ENCODE results near the gene FCER1A.

Gene FCER1A

DNA sequence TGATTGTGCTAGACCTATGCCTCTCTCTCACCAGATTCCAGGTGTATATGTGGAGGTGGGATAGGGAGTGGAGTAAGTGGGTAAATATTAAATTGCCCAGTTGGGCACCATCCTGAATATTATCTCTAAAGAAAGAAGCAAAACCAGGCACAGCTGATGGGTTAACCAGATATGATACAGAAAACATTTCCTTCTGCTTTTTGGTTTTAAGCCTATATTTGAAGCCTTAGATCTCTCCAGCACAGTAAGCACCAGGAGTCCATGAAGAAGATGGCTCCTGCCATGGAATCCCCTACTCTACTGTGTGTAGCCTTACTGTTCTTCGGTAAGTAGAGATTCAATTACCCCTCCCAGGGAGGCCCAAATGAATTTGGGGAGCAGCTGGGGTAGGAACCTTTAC lies at the start of gene FCER1A:
TSS of gene FCER1A (plus strand) at position 242 of the 400 bp plus-strand sequence. CDS start at position 271, 29 bp downstream.
- H3K27ac Mint-ChIP-seq: no peak within 1 kb of the TSS

DNA sequence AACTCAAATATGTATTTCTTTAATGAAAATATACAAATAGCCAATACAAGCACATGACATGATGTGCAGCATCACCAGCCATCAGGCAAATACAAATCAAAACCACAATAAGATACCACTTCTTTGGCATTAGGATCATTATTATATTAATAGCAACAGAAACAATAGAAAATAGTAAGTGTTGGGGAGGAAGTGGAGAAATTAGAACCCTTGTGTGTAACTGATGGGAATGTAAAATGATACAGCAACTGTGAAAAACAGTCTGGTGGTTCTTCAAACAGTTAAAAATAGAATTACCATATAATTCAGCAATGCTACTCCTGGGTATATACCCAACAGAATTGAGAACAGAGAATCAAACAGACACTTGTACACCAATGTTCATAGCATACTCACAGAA lies 40.8 kb upstream of the FCER1A start:
- Mint-ChIP-seq H3K27ac (no peak overlapping the region), H3K4me3 (no peak overlapping the region), H3K36me3 (peaks cover 3% of the 10 kb centered on the region), H3K27me3 (peaks cover 9% of the 10 kb centered on the region), H3K4me1 (ENCODE audit: low read depth) (peaks cover 2% of the 10 kb centered on the region), H3K9me3 (ENCODE audit: low read depth) (peaks cover 4% of the 10 kb centered on the region)

More for the DNA sequence above, at the start of gene FCER1A:
- Mint-ChIP-seq H3K27me3 (peaks cover 14% of the 10 kb centered on the region), H3K9me3 (ENCODE audit: low read depth) (no peaks in the 10 kb centered on the region), H3K4me1 (ENCODE audit: low read depth) (no peaks in the 10 kb centered on the region), H3K36me3 (no peaks in the 10 kb centered on the region), H3K4me3 (no peak within 1 kb of the TSS)

DNA sequence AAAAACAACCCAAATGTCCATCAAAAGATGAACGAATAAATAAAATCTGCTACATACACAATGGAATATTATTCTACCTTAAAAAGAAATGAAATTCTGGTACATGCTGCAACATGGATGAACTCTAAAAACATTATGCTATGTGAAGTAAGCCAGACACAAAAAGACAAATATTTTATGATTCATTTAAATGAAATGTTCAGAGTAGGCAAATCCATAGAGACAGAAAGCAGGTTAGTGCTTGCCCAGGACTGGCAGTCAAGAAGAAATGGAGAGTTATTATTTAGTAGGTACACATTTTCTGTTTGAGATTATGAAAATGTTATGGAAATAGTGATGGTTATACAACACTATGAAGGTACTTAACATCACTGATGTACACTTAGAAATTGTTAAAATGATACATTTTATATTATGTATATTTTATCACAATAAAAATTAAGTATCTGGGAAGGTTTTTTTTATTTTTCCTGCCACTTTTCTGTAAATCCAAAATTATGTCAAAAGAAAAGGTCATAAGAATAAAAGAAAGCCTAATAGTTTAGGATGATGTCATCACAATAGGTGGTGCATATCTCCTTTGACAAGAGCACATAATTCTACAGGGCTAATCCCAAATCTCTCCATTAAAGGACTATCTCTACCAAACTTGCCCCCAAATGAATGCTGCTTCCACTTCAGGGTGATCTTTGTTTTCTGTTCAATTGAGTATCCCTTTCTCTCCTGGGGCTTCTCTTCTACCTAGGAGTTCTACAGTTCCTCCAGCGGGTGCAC lies 40.2 kb upstream of the FCER1A start:
- Mint-ChIP-seq H3K36me3 (peaks cover 3% of the 10 kb centered on the region), H3K27me3 (peaks cover 9% of the 10 kb centered on the region), H3K27ac (no peak overlapping the region), H3K4me1 (ENCODE audit: low read depth) (peaks cover 7% of the 10 kb centered on the region), H3K4me3 (no peak overlapping the region), H3K9me3 (ENCODE audit: low read depth) (peaks cover under 1% of the 10 kb centered on the region)

DNA sequence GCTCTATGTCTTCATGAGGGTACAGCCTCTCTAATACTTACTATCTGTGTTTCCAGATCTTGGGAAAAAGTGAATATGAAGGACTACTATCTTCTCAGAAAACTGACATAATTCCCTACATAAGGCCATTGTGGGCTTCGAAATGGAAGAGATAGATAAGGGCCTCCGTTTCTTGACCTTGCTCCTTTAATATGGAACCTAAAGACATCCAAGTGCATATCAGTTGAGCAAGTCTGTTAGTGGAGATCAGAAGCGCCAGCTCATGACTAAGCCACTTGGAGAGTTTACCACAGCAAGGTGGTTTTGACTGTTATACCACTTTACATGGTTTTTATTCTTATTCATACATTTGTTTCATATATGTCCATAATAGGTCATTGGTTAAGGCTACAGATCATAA lies 35.3 kb upstream of the FCER1A start:
- H3K36me3 Mint-ChIP-seq: peaks cover 3% of the 10 kb centered on the region
- H3K4me1 Mint-ChIP-seq (ENCODE audit: low read depth): peaks cover 7% of the 10 kb centered on the region
- H3K27me3 Mint-ChIP-seq: peaks cover 17% of the 10 kb centered on the region
- H3K4me3 Mint-ChIP-seq: no peak overlapping the region
- no peaks in the 10 kb centered on the region for H3K9me3 Mint-ChIP-seq (ENCODE audit: low read depth)
- no peak overlapping the region for H3K27ac Mint-ChIP-seq

DNA sequence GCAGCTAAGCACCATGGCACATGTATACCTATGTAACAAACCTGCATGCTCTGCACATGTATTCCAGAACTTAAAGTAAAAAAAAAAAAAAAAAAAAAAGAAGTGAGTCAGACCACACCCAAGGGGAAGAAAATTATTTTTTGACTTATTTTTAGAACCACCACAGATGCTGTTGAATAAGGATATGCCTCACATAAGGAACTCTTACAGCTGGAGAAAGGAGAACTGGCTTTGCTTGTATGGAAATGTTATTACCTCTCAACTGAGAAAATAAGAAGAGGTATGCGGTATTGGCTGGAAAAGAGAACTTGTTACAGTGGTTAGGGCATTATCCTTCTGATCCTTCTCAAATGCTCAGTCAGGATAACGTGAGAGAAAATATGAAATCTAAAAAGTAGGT lies 27.5 kb upstream of the FCER1A start:
- Mint-ChIP-seq H3K27ac (no peak overlapping the region), H3K36me3 (no peaks in the 10 kb centered on the region)

DNA sequence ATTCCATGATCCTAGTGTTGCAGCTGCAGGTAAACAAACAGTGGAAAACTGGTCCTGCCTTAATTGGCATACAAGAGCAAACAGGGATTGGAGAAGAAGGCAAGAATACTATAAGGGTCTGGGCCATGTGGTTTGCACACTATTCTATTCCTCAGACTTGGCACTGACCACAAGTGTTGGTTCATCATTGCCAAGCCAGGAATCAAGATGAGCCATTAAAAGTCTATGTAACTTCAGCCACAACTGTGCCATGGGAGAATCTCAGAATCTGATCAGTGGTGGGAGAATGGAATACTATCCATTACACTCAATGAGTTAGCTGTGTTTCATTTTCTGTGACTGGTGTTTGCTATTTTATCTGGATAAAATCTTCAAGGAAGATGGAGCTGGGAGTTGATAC lies 26.2 kb upstream of the FCER1A start:
- Mint-ChIP-seq H3K9me3 (ENCODE audit: low read depth) (no peaks in the 10 kb centered on the region), H3K4me3 (no peak overlapping the region), H3K4me1 (ENCODE audit: low read depth) (no peaks in the 10 kb centered on the region)

More for the DNA sequence above, 27.5 kb upstream of the FCER1A start:
- Mint-ChIP-seq H3K4me1 (ENCODE audit: low read depth) (no peaks in the 10 kb centered on the region), H3K9me3 (ENCODE audit: low read depth) (no peaks in the 10 kb centered on the region), H3K27me3 (peaks cover 20% of the 10 kb centered on the region), H3K4me3 (no peak overlapping the region)

DNA sequence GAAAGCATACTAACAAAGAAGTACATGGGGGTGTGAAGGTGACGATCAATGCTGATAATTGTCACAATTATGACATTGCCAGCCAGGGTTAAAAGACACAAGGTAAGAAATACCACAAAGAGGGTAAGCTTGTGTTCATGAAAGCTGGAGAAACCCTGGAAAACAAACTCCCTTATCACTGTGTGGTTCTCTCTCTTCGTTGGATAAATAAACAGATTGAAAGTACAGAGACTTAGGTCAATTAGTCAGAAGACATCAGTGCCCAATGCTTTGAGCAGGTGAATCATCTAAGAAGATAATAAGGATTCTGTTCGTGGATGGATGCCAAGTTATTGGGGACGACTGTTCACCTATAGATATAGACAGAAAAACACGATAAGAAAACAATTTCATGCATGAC lies 22.4 kb upstream of the FCER1A start:
- Mint-ChIP-seq H3K4me1 (ENCODE audit: low read depth) (no peaks in the 10 kb centered on the region), H3K36me3 (no peaks in the 10 kb centered on the region), H3K27me3 (peaks cover 7% of the 10 kb centered on the region), H3K27ac (no peak overlapping the region), H3K4me3 (no peak overlapping the region), H3K9me3 (ENCODE audit: low read depth) (no peaks in the 10 kb centered on the region)

More for the DNA sequence above, 26.2 kb upstream of the FCER1A start:
- no peaks in the 10 kb centered on the region for H3K36me3 Mint-ChIP-seq
- peaks cover 12% of the 10 kb centered on the region for H3K27me3 Mint-ChIP-seq
- H3K27ac Mint-ChIP-seq: no peak overlapping the region

DNA sequence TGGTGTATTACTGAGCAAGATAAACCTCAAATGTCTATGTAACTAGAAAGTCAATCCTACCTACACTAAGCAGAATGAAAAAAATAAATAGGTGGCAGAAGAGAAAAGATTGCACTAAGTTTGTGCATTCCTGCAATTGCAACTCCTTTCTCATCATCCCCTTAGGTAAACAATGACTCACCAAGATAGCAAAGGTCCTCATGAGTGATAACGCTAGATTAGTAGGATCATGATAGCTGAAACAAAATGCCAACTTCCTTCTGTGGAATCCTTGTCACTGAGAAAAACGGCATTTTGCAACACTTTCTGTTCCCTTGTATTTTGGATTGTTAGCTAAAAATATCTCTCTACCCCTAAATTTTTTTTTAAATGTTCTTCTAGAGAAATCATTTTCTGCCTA lies 20.0 kb upstream of the FCER1A start:
- H3K36me3 Mint-ChIP-seq: no peaks in the 10 kb centered on the region
- no peaks in the 10 kb centered on the region for H3K9me3 Mint-ChIP-seq (ENCODE audit: low read depth)
- H3K27ac Mint-ChIP-seq: no peak overlapping the region
- peaks cover 7% of the 10 kb centered on the region for H3K27me3 Mint-ChIP-seq
- H3K4me3 Mint-ChIP-seq: no peak overlapping the region
- H3K4me1 Mint-ChIP-seq (ENCODE audit: low read depth): no peaks in the 10 kb centered on the region

DNA sequence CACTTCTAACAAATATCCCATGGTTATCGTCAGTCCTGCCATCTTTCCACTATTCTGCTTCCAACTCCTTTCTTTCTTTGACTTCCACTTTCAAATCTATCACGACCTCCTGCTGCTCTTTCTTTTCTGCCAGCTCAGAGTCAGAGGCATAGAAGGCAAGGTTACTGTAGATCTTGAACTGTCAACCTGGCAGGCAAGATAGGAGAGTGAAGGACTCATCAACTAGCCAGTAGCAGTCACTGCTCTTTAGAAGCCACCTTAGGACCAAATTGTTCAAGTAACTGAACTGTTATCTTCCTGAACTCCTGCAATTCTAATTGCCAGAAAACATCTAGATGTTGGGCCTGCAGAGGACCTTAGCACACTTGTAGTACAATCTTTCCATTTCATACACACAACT lies 13.1 kb upstream of the FCER1A start:
- peaks cover 6% of the 10 kb centered on the region for H3K27me3 Mint-ChIP-seq
- H3K27ac Mint-ChIP-seq: no peak overlapping the region
- no peaks in the 10 kb centered on the region for H3K4me1 Mint-ChIP-seq (ENCODE audit: low read depth)
- no peaks in the 10 kb centered on the region for H3K9me3 Mint-ChIP-seq (ENCODE audit: low read depth)
- no peak overlapping the region for H3K4me3 Mint-ChIP-seq
- H3K36me3 Mint-ChIP-seq: no peaks in the 10 kb centered on the region

DNA sequence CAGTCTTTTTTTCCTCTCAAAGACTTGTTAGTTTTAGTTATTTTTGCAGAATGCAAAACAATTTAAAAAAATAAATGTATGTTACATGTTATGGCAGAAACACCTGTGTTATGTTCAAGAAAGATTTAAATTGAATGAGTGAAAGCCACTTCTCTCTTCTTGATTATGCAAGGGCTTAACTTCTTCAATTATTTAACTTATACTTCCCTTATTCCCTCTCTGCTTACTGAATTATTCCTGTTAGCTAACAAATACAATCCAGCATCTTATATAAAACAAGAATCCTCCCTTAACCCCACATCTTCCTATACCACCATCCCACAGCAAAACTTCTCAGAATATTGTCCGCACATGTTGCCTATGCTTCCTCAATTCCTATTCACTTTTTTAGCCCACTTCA lies 10.7 kb upstream of the FCER1A start:
- H3K4me1 Mint-ChIP-seq (ENCODE audit: low read depth): no peaks in the 10 kb centered on the region
- no peak overlapping the region for H3K27ac Mint-ChIP-seq
- H3K4me3 Mint-ChIP-seq: no peak overlapping the region
- H3K27me3 Mint-ChIP-seq: peaks cover 6% of the 10 kb centered on the region
- H3K36me3 Mint-ChIP-seq: no peaks in the 10 kb centered on the region
- no peaks in the 10 kb centered on the region for H3K9me3 Mint-ChIP-seq (ENCODE audit: low read depth)

DNA sequence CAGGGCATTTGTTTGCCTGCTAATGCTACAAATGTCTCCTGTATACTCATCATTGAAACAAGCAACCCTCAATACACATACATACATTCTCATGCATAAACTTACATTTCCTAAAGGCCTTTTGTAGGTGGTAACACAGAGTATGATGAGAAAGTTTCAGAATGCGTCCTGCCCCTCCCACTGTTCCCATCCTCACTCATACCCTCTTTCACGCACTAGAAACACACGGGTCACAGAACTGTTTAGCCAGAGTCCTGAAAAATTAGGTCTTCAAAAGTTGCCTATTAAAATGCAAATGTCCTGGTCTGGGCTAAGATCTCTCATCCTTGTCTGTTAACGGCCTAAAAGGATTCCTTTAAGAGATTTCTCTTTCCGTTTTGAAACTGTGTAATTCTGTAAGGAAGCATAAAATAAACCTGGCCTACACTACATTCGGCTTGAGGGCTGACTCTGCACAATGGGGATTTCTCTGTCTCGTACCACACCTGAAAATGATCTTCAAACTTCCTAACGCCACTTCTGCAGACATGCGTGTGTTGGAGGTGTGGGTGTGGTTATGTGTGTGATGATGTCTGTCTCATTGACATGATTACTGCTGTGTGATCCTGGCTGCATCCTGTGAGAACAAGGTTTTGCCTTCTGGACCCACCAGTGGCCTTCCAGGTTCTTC lies 5.3 kb upstream of the FCER1A start:
- no peaks in the 10 kb centered on the region for H3K9me3 Mint-ChIP-seq (ENCODE audit: low read depth)
- no peaks in the 10 kb centered on the region for H3K36me3 Mint-ChIP-seq
- no peak overlapping the region for H3K4me3 Mint-ChIP-seq
- no peak overlapping the region for H3K27ac Mint-ChIP-seq
- H3K4me1 Mint-ChIP-seq (ENCODE audit: low read depth): no peaks in the 10 kb centered on the region
- peaks cover 6% of the 10 kb centered on the region for H3K27me3 Mint-ChIP-seq

DNA sequence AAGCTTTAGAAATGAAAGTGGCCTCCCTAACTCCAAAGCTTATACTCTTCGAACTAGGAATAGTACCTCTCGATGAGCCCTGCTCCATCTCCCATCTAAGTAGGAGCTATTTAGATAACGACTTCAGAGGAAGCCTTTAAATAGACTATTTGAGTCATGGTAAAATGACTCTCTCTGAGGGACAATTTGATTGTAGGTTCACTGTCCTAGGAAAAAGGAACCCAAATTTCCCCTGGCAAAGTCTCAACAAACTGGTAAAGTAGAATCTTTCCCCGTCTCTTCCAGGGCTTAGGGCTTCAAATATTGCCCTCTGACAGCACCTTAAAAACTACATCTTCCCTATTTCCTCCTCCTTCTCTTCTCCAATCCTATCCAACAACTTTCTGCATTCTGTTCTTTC lies 2.0 kb upstream of the FCER1A start:
- H3K4me1 Mint-ChIP-seq (ENCODE audit: low read depth): no peaks in the 10 kb centered on the region
- H3K27me3 Mint-ChIP-seq: peaks cover 9% of the 10 kb centered on the region
- H3K9me3 Mint-ChIP-seq (ENCODE audit: low read depth): no peaks in the 10 kb centered on the region
- H3K27ac Mint-ChIP-seq: no peak overlapping the region
- H3K4me3 Mint-ChIP-seq: no peak overlapping the region
- H3K36me3 Mint-ChIP-seq: no peaks in the 10 kb centered on the region

DNA sequence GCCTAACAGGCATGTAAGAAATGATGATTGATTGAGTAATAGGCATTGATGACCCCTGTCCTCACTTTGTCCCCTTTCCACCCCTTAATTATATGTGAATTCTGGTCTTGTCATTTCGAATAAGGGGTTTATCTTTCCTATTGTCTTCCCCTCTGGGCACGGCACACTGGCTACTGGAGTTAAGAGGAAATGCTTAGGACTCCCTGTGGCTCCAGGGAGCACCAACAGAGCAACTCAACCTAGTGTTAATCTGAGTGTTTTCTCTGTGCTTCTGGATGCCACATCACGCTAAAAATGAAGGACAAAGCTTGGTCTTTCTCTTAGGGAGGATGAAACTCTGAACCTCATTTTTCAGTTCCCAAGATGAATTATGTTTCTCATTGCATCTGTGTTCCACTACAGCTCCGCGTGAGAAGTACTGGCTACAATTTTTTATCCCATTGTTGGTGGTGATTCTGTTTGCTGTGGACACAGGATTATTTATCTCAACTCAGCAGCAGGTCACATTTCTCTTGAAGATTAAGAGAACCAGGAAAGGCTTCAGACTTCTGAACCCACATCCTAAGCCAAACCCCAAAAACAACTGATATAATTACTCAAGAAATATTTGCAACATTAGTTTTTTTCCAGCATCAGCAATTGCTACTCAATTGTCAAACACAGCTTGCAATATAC lies 5.3 kb downstream of the FCER1A start:
- Mint-ChIP-seq H3K27me3 (peaks cover 11% of the 10 kb centered on the region), H3K9me3 (ENCODE audit: low read depth) (no peaks in the 10 kb centered on the region), H3K4me1 (ENCODE audit: low read depth) (no peaks in the 10 kb centered on the region), H3K4me3 (no peak overlapping the region), H3K27ac (no peak overlapping the region), H3K36me3 (no peaks in the 10 kb centered on the region)

DNA sequence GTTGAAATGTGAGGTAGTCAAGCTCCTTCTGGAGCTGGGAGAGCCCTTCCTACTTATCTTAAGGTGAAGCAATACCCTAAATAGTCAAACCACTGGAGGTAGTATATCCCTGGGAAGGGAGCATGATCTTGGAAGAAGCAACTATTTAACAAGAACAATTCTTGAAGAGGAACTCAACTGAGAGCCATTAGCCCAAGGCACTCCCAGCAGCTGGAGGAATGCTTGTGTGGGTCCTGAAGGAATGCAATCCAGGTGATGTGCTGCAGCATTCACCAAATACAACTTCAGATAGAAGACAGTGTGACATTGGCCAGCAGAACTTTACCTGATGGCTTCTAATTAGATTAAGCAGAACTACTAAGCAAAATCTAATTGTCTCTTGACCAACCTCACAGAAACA lies 9.5 kb downstream of the FCER1A start:
- peaks cover 12% of the 10 kb centered on the region for H3K27me3 Mint-ChIP-seq

DNA sequence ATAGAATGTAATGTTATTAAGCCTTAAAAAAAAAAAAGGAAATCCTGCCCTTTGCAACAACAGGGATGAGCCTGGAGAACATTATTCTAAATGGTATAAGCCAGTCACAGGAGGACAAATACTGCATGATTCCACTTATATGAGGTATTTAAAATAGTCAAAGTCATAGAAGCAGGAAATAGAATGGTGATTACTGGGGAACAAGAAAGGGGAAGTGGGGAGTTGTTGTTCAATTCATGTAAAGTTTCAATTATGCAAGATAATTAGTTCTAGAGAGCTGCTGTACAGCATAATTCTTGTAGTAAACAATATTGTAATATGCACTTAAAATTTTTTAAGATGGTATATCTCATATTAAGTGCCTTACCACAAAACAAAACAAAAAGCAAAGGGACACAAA lies 13.2 kb downstream of the FCER1A start:
- Mint-ChIP-seq H3K27me3 (peaks cover 12% of the 10 kb centered on the region), H3K4me3 (no peak overlapping the region), H3K9me3 (ENCODE audit: low read depth) (no peaks in the 10 kb centered on the region), H3K4me1 (ENCODE audit: low read depth) (no peaks in the 10 kb centered on the region), H3K27ac (no peak overlapping the region), H3K36me3 (no peaks in the 10 kb centered on the region)

More for the DNA sequence above, 9.5 kb downstream of the FCER1A start:
- no peak overlapping the region for H3K27ac Mint-ChIP-seq
- H3K4me1 Mint-ChIP-seq (ENCODE audit: low read depth): no peaks in the 10 kb centered on the region
- H3K36me3 Mint-ChIP-seq: no peaks in the 10 kb centered on the region
- no peak overlapping the region for H3K4me3 Mint-ChIP-seq
- no peaks in the 10 kb centered on the region for H3K9me3 Mint-ChIP-seq (ENCODE audit: low read depth)

Data from activated naive CD8-positive, alpha-beta T cell (primary cell).